T-cell (primary cell): ENCODE results near the gene RBM11. TPM values are rescaled to one million over a fixed set of nuclear protein-coding genes. Genes with fewer than 3 reads are reported as not detected.
A peak's percentile ranks its signal among the peaks of the same experiment; 100 is the strongest.

Experiments used
- ATAC-seq, 4 experiments: fragments of 200-7000 bp in 3 of 4; fragments of 150-1000 bp in 1 of 4; cut with Tn5 transposase; replicated peaks in 1 of 4; 1 replicate in 3 of 4; 2 replicates in 1 of 4; pipeline ENCODE4 v1.10.0; 2021; ENCODE audit warnings: moderate library complexity in 3 of 4, mild to moderate bottlenecking in 2 of 4, moderate number of reproducible peaks in 1 of 4
- CTCF ChIA-PET, 2 donors: fragments of 300-600 bp; sonication (Branson Sonifier 250); formaldehyde crosslinking; loops; one replicate each; lab custom pipeline; 2022; ENCODE audit warnings: antibody characterized with exemption in 2 of 2; lab: Charles Lee
- POLR2A ChIA-PET, 2 donors: fragments of 300-600 bp; sonication (Branson Sonifier 250); formaldehyde crosslinking; loops; one replicate each; lab custom pipeline; 2022; ENCODE audit warnings: antibody characterized with exemption in 2 of 2; lab: Charles Lee
- DNase-seq, 35 experiments: peaks; one replicate each; pipeline versions ENCODE4 v3.0.0 to v3.0.0-alpha.2; 2013 to 2023
- H3K27ac ChIP-seq: one replicate; pipeline ENCODE4 v1.5.1; 2013; ENCODE audit warnings: low read length
- H3K27me3 ChIP-seq, 2 experiments: replicated peaks in 1 of 2; 1 replicate in 1 of 2; 2 replicates in 1 of 2; pipeline versions ENCODE4 v1.6.1 to v1.7.0; 2013; ENCODE audit warnings: low read length in 1 of 2, mixed read lengths in 1 of 2; ENCODE audit not compliant: control insufficient read depth in 2 of 2, insufficient read depth in 2 of 2; ENCODE audit errors: extremely low read depth in 1 of 2
- H3K36me3 ChIP-seq, 2 donors: 1 replicate in 1 of 2; 2 replicates in 1 of 2; pipeline versions ENCODE4 v1.6.1 to v1.7.0; 2013; ENCODE audit warnings: low read length in 1 of 2; ENCODE audit not compliant: control insufficient read depth in 2 of 2, insufficient read depth in 1 of 2; ENCODE audit errors: extremely low read depth in 1 of 2
- H3K4me1 ChIP-seq, 2 experiments: 1 replicate in 1 of 2; 2 replicates in 1 of 2; pipeline versions ENCODE4 v1.6.1 to v1.7.0; 2013; ENCODE audit warnings: low read length in 2 of 2, mixed read lengths in 1 of 2; ENCODE audit not compliant: insufficient read depth in 2 of 2, control insufficient read depth in 1 of 2; ENCODE audit errors: extremely low read depth in 1 of 2
- H3K4me3 ChIP-seq, 2 donors: 1 replicate in 1 of 2; 2 replicates in 1 of 2; pipeline versions ENCODE4 v1.5.1 to v1.7.0; 2013; ENCODE audit warnings: mild to moderate bottlenecking in 2 of 2, low read length in 1 of 2, moderate library complexity in 1 of 2; ENCODE audit not compliant: control insufficient read depth in 1 of 2; ENCODE audit errors: extremely low read depth in 1 of 2
- H3K9me3 ChIP-seq: 2 replicates; pipeline ENCODE4 v1.7.0; 2013
- H3K27ac Mint-ChIP-seq, 2 donors: one replicate each; pipeline ENCODE4 v1.8.0; 2020 to 2021; ENCODE audit warnings: mild to moderate bottlenecking in 2 of 2, mixed read lengths in 2 of 2
- H3K27me3 Mint-ChIP-seq, 2 donors: one replicate each; pipeline ENCODE4 v1.8.0; 2021 to 2022; ENCODE audit warnings: mixed read lengths in 2 of 2
- H3K36me3 Mint-ChIP-seq: one replicate; pipeline ENCODE4 v1.8.0; 2021; ENCODE audit warnings: mixed read lengths
- H3K4me1 Mint-ChIP-seq, 3 donors: one replicate each; pipeline ENCODE4 v1.8.0; 2020 to 2022; ENCODE audit warnings: mixed read lengths in 3 of 3, mild to moderate bottlenecking in 1 of 3
- H3K4me3 Mint-ChIP-seq, 3 donors: one replicate each; pipeline ENCODE4 v1.8.0; 2020 to 2022; ENCODE audit warnings: mild to moderate bottlenecking in 3 of 3, mixed read lengths in 3 of 3, moderate library complexity in 3 of 3
- H3K9me3 Mint-ChIP-seq, 3 donors: one replicate each; pipeline ENCODE4 v1.8.0; 2020 to 2022; ENCODE audit warnings: mixed read lengths in 3 of 3
- WGBS: methylation state at CpG from one replicate; pipeline ENCODE4 v1.1.5; 2013; ENCODE audit warnings: missing lambda C conversion rate; ENCODE audit not compliant: insufficient coverage; 5-methylcytosine and 5-hydroxymethylcytosine counted together
- total RNA-seq, 35 experiments: library from RNA in 6 of 35; stranded (reverse) in 6 of 35; fragments of 120-200 nt in 1 of 35; gene quantifications; one replicate each; pipeline versions ENCODE4 v1.2.1 to v1.2.4 and lab custom pipeline; 2013 to 2026

Gene RBM11
- total RNA-seq, 5 donors from 2014 or later (not counting 1 experiment from before 2014, with no cell fraction given), result 2.5 to 16.8 (median 6.2) TPM

- CTCF ChIA-PET, result interaction anchor here in 1 of 2 donors (0.7 to 1.0 kb wide), 2 partner anchors 9 to 12 kb away, joined by 3 to 4 read pairs; no protein-coding TSS in a partner anchor
- H3K27me3 Mint-ChIP-seq, result peaks cover 0 to 7% of the 10 kb centered on the region in 2 donors
- WGBS, result 40% methylated on average over 1 of the region's 2 CpGs
Measured at GRCh38 chr21:14243874-14244273, 27.9 kb downstream of the RBM11 start.

GRCh38 chr21:14244911-14245310 lies 29.0 kb downstream of the RBM11 start:
- H3K9me3 Mint-ChIP-seq, result peaks cover 0 to 3% (median 0%) of the 10 kb centered on the region in 3 donors

More at GRCh38 chr21:14243874-14244273, 27.9 kb downstream of the RBM11 start:
- Histone ChIP-seq H3K4me3 (no peak overlapping the region), H3K27ac (no peak overlapping the region), H3K4me1 (no peaks in the 10 kb centered on the region), H3K36me3 (no peaks in the 10 kb centered on the region), H3K9me3 (no peaks in the 10 kb centered on the region), H3K27me3 (no peaks in the 10 kb centered on the region)
- Mint-ChIP-seq H3K4me3 (no peak overlapping the region), H3K27ac (no peak overlapping the region), H3K36me3 (no peaks in the 10 kb centered on the region), H3K9me3 (no peaks in the 10 kb centered on the region), H3K4me1 (peaks cover 12 to 22% (median 13%) of the 10 kb centered on the region in 3 donors)
- ATAC-seq, result no peak
- DNase-seq, result no peak
- POLR2A ChIA-PET, result no interaction called here

GRCh38 chr21:14245711-14246110 lies 29.8 kb downstream of the RBM11 start:
- Mint-ChIP-seq H3K4me1 (peaks cover 10 to 16% (median 12%) of the 10 kb centered on the region in 3 donors), H3K27me3 (peaks cover 0 to 13% of the 10 kb centered on the region in 2 donors), H3K9me3 (peaks cover 0 to 6% (median 0%) of the 10 kb centered on the region in 3 donors), H3K4me3 (no peak overlapping the region), H3K36me3 (no peaks in the 10 kb centered on the region), H3K27ac (no peak overlapping the region)
- DNase-seq, result no peak
- no peaks in the 10 kb centered on the region for H3K36me3 ChIP-seq
- H3K27me3 ChIP-seq, result no peaks in the 10 kb centered on the region
- no peak overlapping the region for H3K27ac ChIP-seq
- ChIA-PET POLR2A (no interaction called here), CTCF (interaction anchor here in 1 of 2 donors (0.5 kb wide), 1 partner anchor 247 kb away, joined by 4 read pairs; no protein-coding TSS in a partner anchor)
- H3K4me3 ChIP-seq, result no peak overlapping the region
- no peaks in the 10 kb centered on the region for H3K9me3 ChIP-seq
- no peaks in the 10 kb centered on the region for H3K4me1 ChIP-seq
- no peak for ATAC-seq

More at GRCh38 chr21:14244911-14245310, 29.0 kb downstream of the RBM11 start:
- H3K27me3 ChIP-seq, result no peaks in the 10 kb centered on the region
- no peak overlapping the region for H3K4me3 ChIP-seq
- no peak overlapping the region for H3K27ac ChIP-seq
- Mint-ChIP-seq H3K4me3 (no peak overlapping the region), H3K27ac (no peak overlapping the region), H3K4me1 (peaks cover 12 to 18% (median 13%) of the 10 kb centered on the region in 3 donors), H3K27me3 (peaks cover 0 to 9% of the 10 kb centered on the region in 2 donors), H3K36me3 (no peaks in the 10 kb centered on the region)
- ChIA-PET CTCF (interaction anchor here (0.6 to 1.4 kb wide), 4 partner anchors 8 to 1308 kb away, joined by 3 read pairs; no protein-coding TSS in a partner anchor), POLR2A (no interaction called here)
- H3K4me1 ChIP-seq, result no peaks in the 10 kb centered on the region
- no peak for DNase-seq
- no peaks in the 10 kb centered on the region for H3K36me3 ChIP-seq
- ATAC-seq, result no peak
- H3K9me3 ChIP-seq, result no peaks in the 10 kb centered on the region

GRCh38 chr21:14251336-14251735 lies 35.4 kb downstream of the RBM11 start:
- no peaks in the 10 kb centered on the region for H3K36me3 ChIP-seq

GRCh38 chr21:14259747-14260146 lies 43.8 kb downstream of the RBM11 start:
- peak in 1 of 35 experiments; percentile 54 for DNase-seq
- Mint-ChIP-seq H3K27ac (no peak overlapping the region), H3K36me3 (no peaks in the 10 kb centered on the region), H3K9me3 (no peaks in the 10 kb centered on the region), H3K4me1 (no peaks in the 10 kb centered on the region), H3K27me3 (peaks cover 3 to 12% of the 10 kb centered on the region in 2 donors), H3K4me3 (no peak overlapping the region)
- peak in 2 of 4 experiments; percentile 49 to 67 for ATAC-seq
- ChIA-PET CTCF (interaction anchor here (0.6 to 1.4 kb wide), 7 partner anchors 21 to 1333 kb away, joined by 3 to 4 read pairs (median 3); no protein-coding TSS in a partner anchor), POLR2A (no interaction called here)
- Histone ChIP-seq H3K27me3 (no peaks in the 10 kb centered on the region), H3K4me1 (no peaks in the 10 kb centered on the region), H3K36me3 (no peaks in the 10 kb centered on the region), H3K4me3 (no peak overlapping the region), H3K27ac (no peak overlapping the region), H3K9me3 (no peaks in the 10 kb centered on the region)
- no CpG with 5 or more reads among the region's 3 CpGs for WGBS

More at GRCh38 chr21:14251336-14251735, 35.4 kb downstream of the RBM11 start:
- Histone ChIP-seq H3K4me1 (no peaks in the 10 kb centered on the region), H3K27ac (no peak overlapping the region), H3K27me3 (no peaks in the 10 kb centered on the region), H3K4me3 (no peak overlapping the region), H3K9me3 (no peaks in the 10 kb centered on the region)
- no peak for ATAC-seq
- Mint-ChIP-seq H3K27me3 (peaks cover 7 to 19% of the 10 kb centered on the region in 2 donors), H3K9me3 (peaks cover 0 to 6% (median 0%) of the 10 kb centered on the region in 3 donors), H3K27ac (no peak overlapping the region), H3K36me3 (no peaks in the 10 kb centered on the region), H3K4me3 (no peak overlapping the region), H3K4me1 (peaks cover 2 to 9% (median 3%) of the 10 kb centered on the region in 3 donors)
- WGBS, result no CpG with 5 or more reads among the region's 1 CpG
- CTCF ChIA-PET, result no interaction called here
- DNase-seq, result no peak
- POLR2A ChIA-PET, result interaction anchor here in 1 of 2 donors (0.5 kb wide), 1 partner anchor 37 kb away, joined by 3 read pairs; no protein-coding TSS in a partner anchor

- DNase-seq (no peak), ATAC-seq (no peak)
- no peak overlapping the region for H3K4me3 Mint-ChIP-seq
- Histone ChIP-seq H3K36me3 (no peaks in the 10 kb centered on the region), H3K4me1 (no peaks in the 10 kb centered on the region), H3K27ac (no peak overlapping the region), H3K27me3 (no peaks in the 10 kb centered on the region), H3K4me3 (no peak overlapping the region), H3K9me3 (no peaks in the 10 kb centered on the region)
- peaks cover 3 to 12% of the 10 kb centered on the region in 2 donors for H3K27me3 Mint-ChIP-seq
- POLR2A ChIA-PET, result no interaction called here
- no peak overlapping the region for H3K27ac Mint-ChIP-seq
- H3K4me1 Mint-ChIP-seq, result no peaks in the 10 kb centered on the region
- CTCF ChIA-PET, result interaction anchor here (0.7 to 1.4 kb wide), 4 partner anchors 21 to 515 kb away, joined by 3 read pairs; no protein-coding TSS in a partner anchor
- no CpG with 5 or more reads among the region's 1 CpG for WGBS
- no peaks in the 10 kb centered on the region for H3K9me3 Mint-ChIP-seq
- no peaks in the 10 kb centered on the region for H3K36me3 Mint-ChIP-seq
Measured at GRCh38 chr21:14260174-14260764, 44.3 kb downstream of the RBM11 start.
